HUES64 (cell line): ENCODE data around the gene TGOLN2.
"Not testable (repeated sequence)": the region's sequence is repeated elsewhere in the genome, so short reads cannot be mapped to it uniquely, and the experiment has no call there.

ENCODE experiments used
- H3K27ac ChIP-seq: 2 replicates; pipeline ENCODE4 v1.7.0; 2013; ENCODE audit warnings: low read depth, low read length, inconsistent platforms
- H3K27me3 ChIP-seq: 2 replicates; pipeline ENCODE4 v1.6.1; 2013; ENCODE audit warnings: mild to moderate bottlenecking, low read length; ENCODE audit not compliant: insufficient read depth
- H3K36me3 ChIP-seq: 2 replicates; pipeline ENCODE4 v1.6.1; 2013; ENCODE audit warnings: mild to moderate bottlenecking, low read length; ENCODE audit not compliant: insufficient read depth
- H3K4me1 ChIP-seq: 2 replicates; pipeline ENCODE4 v1.6.1; 2013; ENCODE audit warnings: mild to moderate bottlenecking, low read length, moderate library complexity; ENCODE audit not compliant: insufficient read depth
- H3K4me3 ChIP-seq: 2 replicates; pipeline ENCODE4 v1.5.1; 2013; ENCODE audit warnings: mild to moderate bottlenecking, low read length, moderate library complexity
- H3K9ac ChIP-seq: 2 replicates; pipeline ENCODE4 v1.6.1; 2013; ENCODE audit warnings: mild to moderate bottlenecking, low read depth, low read length
- H3K9me3 ChIP-seq: 2 replicates; pipeline ENCODE4 v1.6.1; 2013; ENCODE audit warnings: low read depth, low read length; ENCODE audit not compliant: insufficient read depth
- WGBS: fragments of 150-250, 120-280 bp; methylation state at CpG from one replicate; pipeline ENCODE4 v1.1.7; 2013; ENCODE audit warnings: missing lambda C conversion rate; 5-methylcytosine and 5-hydroxymethylcytosine counted together

The TGOLN2 gene

GRCh38 chr2:85333877-85334276 lies 6.1 kb upstream of the TGOLN2 start:
- not testable (repeated sequence) for H3K36me3 ChIP-seq, H3K4me1 ChIP-seq, H3K27ac ChIP-seq, H3K9ac ChIP-seq, H3K4me3 ChIP-seq, H3K27me3 ChIP-seq, H3K9me3 ChIP-seq
- WGBS, result 97% methylated on average over 3 of the region's 4 CpGs

GRCh38 chr2:85330839-85331636 lies 3.2 kb upstream of the TGOLN2 start:
- H3K36me3 ChIP-seq, result peaks cover 7% of the 10 kb centered on the region
- no peak overlapping the region for H3K27ac ChIP-seq
- H3K9ac ChIP-seq, result no peak overlapping the region
- H3K4me3 ChIP-seq, result no peak overlapping the region
- H3K27me3 ChIP-seq, result no peaks in the 10 kb centered on the region
- WGBS, result 72% methylated on average over 10 of the region's 13 CpGs
- peaks cover 15% of the 10 kb centered on the region for H3K4me1 ChIP-seq
- no peaks in the 10 kb centered on the region for H3K9me3 ChIP-seq

- WGBS, result 95% methylated on average over 3 of the region's 3 CpGs
- peaks cover 20% of the 10 kb centered on the region for H3K36me3 ChIP-seq
- not testable (repeated sequence) for H3K9me3 ChIP-seq, H3K4me3 ChIP-seq, H3K27ac ChIP-seq, H3K9ac ChIP-seq, H3K27me3 ChIP-seq
- H3K4me1 ChIP-seq, result peaks cover 22% of the 10 kb centered on the region
Observed at GRCh38 chr2:85329701-85330100, 1.9 kb upstream of the TGOLN2 start.

- Histone ChIP-seq H3K27ac (no peak overlapping the region), H3K9ac (no peak overlapping the region), H3K4me1 (peaks cover 22% of the 10 kb centered on the region), H3K27me3 (no peaks in the 10 kb centered on the region), H3K36me3 (peaks cover 25% of the 10 kb centered on the region), H3K4me3 (peak overlapping the region; percentile 93; the same call in 1 of the 2 replicates), H3K9me3 (no peaks in the 10 kb centered on the region)
Observed at GRCh38 chr2:85329181-85329651, 1.4 kb upstream of the TGOLN2 start.

- peak overlapping the region; percentile 99 for H3K9ac ChIP-seq
- peaks cover 22% of the 10 kb centered on the region for H3K4me1 ChIP-seq
- H3K9me3 ChIP-seq, result no peaks in the 10 kb centered on the region
- 5% methylated on average over 41 of the region's 41 CpGs for WGBS
- H3K27ac ChIP-seq, result no peak overlapping the region
- peak overlapping the region; percentile 93 for H3K4me3 ChIP-seq
- H3K27me3 ChIP-seq, result no peaks in the 10 kb centered on the region
- H3K36me3 ChIP-seq, result peaks cover 44% of the 10 kb centered on the region
Observed at GRCh38 chr2:85327160-85327821, 498 bp downstream of the TGOLN2 start.

- no peak overlapping the region for H3K27ac ChIP-seq
- peaks cover 51% of the 10 kb centered on the region for H3K36me3 ChIP-seq
- H3K4me1 ChIP-seq, result peaks cover 22% of the 10 kb centered on the region
- H3K9me3 ChIP-seq, result no peaks in the 10 kb centered on the region
- peak overlapping the region; percentile 99 for H3K9ac ChIP-seq
- WGBS, result 25% methylated on average over 32 of the region's 32 CpGs
- H3K27me3 ChIP-seq, result no peaks in the 10 kb centered on the region
- H3K4me3 ChIP-seq, result peak overlapping the region; percentile 93
Observed at GRCh38 chr2:85326406-85327159, 1.2 kb downstream of the TGOLN2 start.

- Histone ChIP-seq H3K9me3 (no peaks in the 10 kb centered on the region), H3K36me3 (peaks cover 62% of the 10 kb centered on the region), H3K27ac (no peak overlapping the region), H3K4me3 (peak overlapping the region; percentile 93; the same call in 1 of the 2 replicates), H3K9ac (no peak overlapping the region), H3K4me1 (peaks cover 15% of the 10 kb centered on the region), H3K27me3 (no peaks in the 10 kb centered on the region)
- WGBS, result 89% methylated on average over 8 of the region's 9 CpGs
Observed at GRCh38 chr2:85325466-85325811, 2.4 kb downstream of the TGOLN2 start.

- WGBS, result 82% methylated on average over 9 of the region's 10 CpGs
- Histone ChIP-seq H3K4me1 (peaks cover 15% of the 10 kb centered on the region), H3K27ac (no peak overlapping the region), H3K4me3 (no peak overlapping the region), H3K36me3 (peaks cover 65% of the 10 kb centered on the region), H3K27me3 (no peaks in the 10 kb centered on the region), H3K9me3 (no peaks in the 10 kb centered on the region), H3K9ac (no peak overlapping the region; the same call in 1 of the 2 replicates)
Observed at GRCh38 chr2:85324639-85325465, 2.9 kb downstream of the TGOLN2 start.

- not testable (repeated sequence) for H3K9ac ChIP-seq, H3K9me3 ChIP-seq, H3K27me3 ChIP-seq, H3K27ac ChIP-seq, H3K4me3 ChIP-seq
- WGBS, result 96% methylated on average over 11 of the region's 11 CpGs
- peaks cover 68% of the 10 kb centered on the region for H3K36me3 ChIP-seq
- H3K4me1 ChIP-seq, result peaks cover 15% of the 10 kb centered on the region
Observed at GRCh38 chr2:85323988-85324367, 3.8 kb downstream of the TGOLN2 start.

- 97% methylated on average over 8 of the region's 9 CpGs for WGBS
- H3K4me3 ChIP-seq, result no peak overlapping the region
- H3K36me3 ChIP-seq, result peaks cover 73% of the 10 kb centered on the region
- H3K27ac ChIP-seq, result no peak overlapping the region
- H3K9ac ChIP-seq, result no peak overlapping the region
- H3K27me3 ChIP-seq, result no peaks in the 10 kb centered on the region
- no peaks in the 10 kb centered on the region for H3K9me3 ChIP-seq
- H3K4me1 ChIP-seq, result peaks cover 15% of the 10 kb centered on the region
Observed at GRCh38 chr2:85323351-85323987, 4.3 kb downstream of the TGOLN2 start.
